GM12891 (cell line): ENCODE measurements around the gene CD180.

Experiments used
- DNase-seq: peaks from one replicate; pipeline ENCODE4 v3.0.0; 2011; ENCODE audit warnings: low spot score; ENCODE audit not compliant: insufficient read length
- FAIRE-seq: peaks from 2 replicates; lab custom pipeline; 2011; peaks lifted over from hg19 to GRCh38; lab: Jason Lieb, UNC
- PAX5 ChIP-seq: IDR thresholded peaks from 2 replicates; pipeline ENCODE4 v1.6.1; 2011; ENCODE audit warnings: low read length, moderate library complexity, mild to moderate bottlenecking; ENCODE audit not compliant: insufficient read depth, severe bottlenecking
- POLR2A ChIP-seq: IDR thresholded peaks from 2 replicates; pipeline ENCODE4 v1.6.1; 2011; ENCODE audit warnings: low read depth, low read length, control low read depth
- POLR2AphosphoS5 ChIP-seq: IDR thresholded peaks from 2 replicates; pipeline ENCODE4 v1.6.1; 2011; ENCODE audit warnings: low read depth, low read length, control low read depth
- POU2F2 ChIP-seq: IDR thresholded peaks from 2 replicates; pipeline ENCODE4 v1.6.1; 2011; ENCODE audit warnings: low read depth, mild to moderate bottlenecking, control low read depth, low read length, moderate library complexity
- SPI1 ChIP-seq: IDR thresholded peaks from 2 replicates; pipeline ENCODE4 v1.6.1; 2011; ENCODE audit warnings: low read depth, low read length, control low read depth
- TAF1 ChIP-seq: IDR thresholded peaks from 2 replicates; pipeline ENCODE4 v1.6.1; 2011; ENCODE audit warnings: low read depth, low read length, control low read depth

The CD180 gene

GRCh38 chr5:67200809-67201562, 4.4 kb upstream of the CD180 start:
- DNase-seq (no peak), FAIRE-seq (peak; percentile 89)
- TF ChIP-seq POLR2A (no peak), TAF1 (no peak), POU2F2 (no peak), POLR2AphosphoS5 (no peak), PAX5 (no peak), SPI1 (no peak)

- DNase-seq (no peak), FAIRE-seq (peak; percentile 52)
- TF ChIP-seq SPI1 (peak; percentile 63), PAX5 (no peak), POU2F2 (peak; percentile 76; the same call in 1 of the 2 replicates)
Measured at GRCh38 chr5:67199859-67200258, 3.3 kb upstream of the CD180 start.

GRCh38 chr5:67198917-67199316, 2.3 kb upstream of the CD180 start:
- FAIRE-seq (peak; percentile 23), DNase-seq (no peak)
- TF ChIP-seq POLR2AphosphoS5 (no peak), TAF1 (no peak), POLR2A (no peak), SPI1 (no peak), POU2F2 (no peak), PAX5 (no peak)

- FAIRE-seq (no peak), DNase-seq (no peak)
- no peak for TF ChIP-seq SPI1
Measured at GRCh38 chr5:67197536-67197935, 937 bp upstream of the CD180 start.

GRCh38 chr5:67195406-67196275, 958 bp downstream of the CD180 start:
- FAIRE-seq, result peak; percentile 86
- no peak for DNase-seq
- no peak for TF ChIP-seq TAF1
- TF ChIP-seq POU2F2, result no peak
- TF ChIP-seq POLR2AphosphoS5, result no peak
- TF ChIP-seq PAX5, result no peak
- TF ChIP-seq POLR2A, result no peak
- TF ChIP-seq SPI1, result no peak

- TF ChIP-seq POLR2A (no peak), SPI1 (no peak), POLR2AphosphoS5 (no peak), PAX5 (no peak), TAF1 (no peak)
- FAIRE-seq (no peak), DNase-seq (no peak)
Measured at GRCh38 chr5:67194166-67194565, 2.4 kb downstream of the CD180 start.

- FAIRE-seq (peak; percentile 47), DNase-seq (no peak)
- TF ChIP-seq TAF1 (no peak), POU2F2 (no peak), PAX5 (no peak), POLR2AphosphoS5 (no peak), SPI1 (no peak), POLR2A (no peak)
Measured at GRCh38 chr5:67193439-67193807, 3.2 kb downstream of the CD180 start.

GRCh38 chr5:67192719-67193438, 3.7 kb downstream of the CD180 start:
- DNase-seq (no peak), FAIRE-seq (peak; percentile 60)

GRCh38 chr5:67190861-67191260, 5.7 kb downstream of the CD180 start:
- FAIRE-seq (no peak), DNase-seq (no peak)
- TF ChIP-seq PAX5 (no peak), POU2F2 (no peak), POLR2AphosphoS5 (no peak)

More at GRCh38 chr5:67192719-67193438, 3.7 kb downstream of the CD180 start:
- no peak for TF ChIP-seq POLR2A
- peak; percentile 62 for TF ChIP-seq SPI1

- DNase-seq, result no peak
- no peak for FAIRE-seq
- TF ChIP-seq PAX5, result no peak
- TF ChIP-seq SPI1, result no peak
- no peak for TF ChIP-seq POLR2AphosphoS5
Measured at GRCh38 chr5:67190410-67190809, 6.2 kb downstream of the CD180 start.

- TF ChIP-seq PAX5 (no peak), POU2F2 (no peak), TAF1 (no peak), POLR2A (no peak), SPI1 (no peak)
- FAIRE-seq (no peak), DNase-seq (no peak)
Measured at GRCh38 chr5:67189931-67190330, 6.7 kb downstream of the CD180 start.
